HG03457 (cell line): ENCODE measurements around the gene CCDC106.
A peak's percentile ranks its signal among the peaks of the same experiment; 100 is the strongest.

Experiments
- ATAC-seq: cut with Tn5 transposase; IDR thresholded peaks from one replicate; pipeline ENCODE4 v1.9.1; 2021; ENCODE audit warnings: moderate number of reproducible peaks; ENCODE audit not compliant: unreplicated experiment

The CCDC106 gene

DNA sequence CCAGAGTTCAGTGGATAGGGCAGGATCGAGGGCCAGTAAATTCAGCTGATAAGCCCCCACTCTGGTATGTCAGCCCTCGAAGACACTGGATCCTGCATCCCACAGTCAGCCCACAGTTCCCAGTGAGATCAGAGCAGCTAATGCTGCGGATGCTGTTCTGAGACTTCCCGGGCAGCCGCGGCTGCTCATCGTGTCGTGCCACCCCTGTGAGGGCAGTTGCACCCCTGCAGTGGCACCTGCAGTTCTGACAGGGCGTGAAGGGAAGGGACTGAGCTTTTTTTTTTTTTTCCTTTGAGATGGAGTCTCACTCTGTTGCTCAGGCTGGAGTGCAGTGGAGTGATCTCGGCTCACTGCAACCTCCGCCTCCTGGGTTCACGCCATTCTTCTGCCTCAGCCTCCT, 19.5 kb downstream of the CCDC106 start:
- no peak for ATAC-seq

DNA sequence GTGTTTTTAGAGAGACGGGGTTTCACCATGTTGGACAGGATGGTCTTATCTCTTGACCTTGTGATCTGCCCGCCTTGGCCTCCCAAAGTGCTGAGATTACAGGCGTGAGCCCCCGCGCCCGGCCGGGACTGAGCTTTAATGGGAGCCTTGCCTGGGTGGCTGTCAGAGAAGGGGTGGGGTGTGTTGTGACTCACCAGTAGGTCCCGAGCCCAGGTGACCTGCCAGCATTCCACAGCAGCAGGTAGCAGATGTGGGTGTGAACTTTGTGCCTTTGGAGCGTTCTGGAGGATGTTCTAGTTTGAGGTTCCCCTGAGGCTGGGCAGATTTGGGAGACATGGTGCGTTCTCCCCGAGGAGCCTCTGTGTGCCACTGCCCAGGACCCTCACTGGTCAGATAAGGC, 19.9 kb downstream of the CCDC106 start:
- no peak for ATAC-seq

DNA sequence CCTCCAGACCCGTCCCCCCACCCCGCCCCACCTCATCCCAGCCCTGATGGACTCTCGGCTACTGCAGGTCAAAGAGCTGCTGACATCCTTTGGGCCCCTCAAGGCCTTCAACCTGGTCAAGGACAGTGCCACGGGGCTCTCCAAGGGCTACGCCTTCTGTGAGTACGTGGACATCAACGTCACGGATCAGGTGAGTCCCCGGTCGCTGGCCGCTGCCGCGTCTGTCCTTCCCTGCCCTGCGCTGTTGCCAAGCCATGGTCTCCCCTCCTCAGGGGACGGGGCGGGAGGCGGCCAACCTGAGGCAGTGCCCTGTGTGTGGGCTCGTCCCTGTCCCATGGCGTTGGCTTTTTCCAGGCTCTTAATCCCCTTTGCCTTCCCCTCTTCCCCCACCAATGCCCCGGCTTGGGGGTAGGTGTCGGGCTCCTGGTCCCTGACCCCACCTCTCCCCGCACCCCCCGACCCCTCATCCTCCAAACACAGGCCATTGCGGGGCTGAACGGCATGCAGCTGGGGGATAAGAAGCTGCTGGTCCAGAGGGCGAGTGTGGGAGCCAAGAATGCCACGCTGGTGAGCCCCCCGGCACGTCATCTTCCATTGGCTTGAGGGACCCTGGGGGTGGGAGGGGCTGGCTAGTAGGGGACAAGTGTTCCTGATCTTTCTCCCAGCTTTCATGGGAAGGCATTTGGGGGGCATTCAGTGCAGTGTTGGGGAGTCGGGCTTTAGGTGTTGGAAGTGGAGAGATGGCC, 20.8 kb downstream of the CCDC106 start:
- ATAC-seq: no peak

DNA sequence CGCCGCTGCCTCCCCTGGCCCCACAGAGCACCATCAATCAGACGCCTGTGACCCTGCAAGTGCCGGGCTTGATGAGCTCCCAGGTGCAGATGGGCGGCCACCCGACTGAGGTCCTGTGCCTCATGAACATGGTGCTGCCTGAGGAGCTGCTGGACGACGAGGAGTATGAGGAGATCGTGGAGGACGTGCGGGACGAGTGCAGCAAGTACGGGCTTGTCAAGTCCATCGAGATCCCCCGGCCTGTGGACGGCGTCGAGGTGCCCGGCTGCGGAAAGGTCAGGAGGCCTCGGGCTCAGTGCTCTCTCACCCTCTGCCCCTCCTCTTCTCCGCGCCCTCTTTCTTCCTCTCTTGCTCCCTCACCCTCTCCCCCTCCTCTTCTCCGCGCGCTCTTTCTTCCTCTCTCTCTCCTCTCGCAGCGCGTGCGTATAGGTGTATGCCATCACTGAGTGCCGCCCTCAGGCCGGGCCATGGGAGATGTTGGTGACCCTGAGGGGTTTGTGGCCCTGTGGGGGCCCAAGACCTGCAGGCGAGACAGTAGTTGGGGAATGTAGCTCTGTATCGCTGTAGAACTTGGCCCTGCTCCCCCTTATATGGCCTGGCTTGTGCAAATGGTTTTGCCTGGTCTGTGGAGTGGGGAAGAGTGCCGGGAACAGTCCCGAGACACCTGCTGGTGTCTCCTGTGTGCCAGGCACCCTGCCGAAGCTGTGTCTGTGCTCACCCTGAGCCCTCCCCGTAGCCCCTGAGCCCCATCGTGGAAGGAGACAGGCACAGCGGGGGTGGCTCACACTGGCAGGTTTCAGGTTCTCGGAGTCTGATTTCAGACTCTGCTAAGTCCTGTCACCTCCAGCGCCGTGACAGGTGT, 21.6 kb downstream of the CCDC106 start:
- ATAC-seq: no peak

DNA sequence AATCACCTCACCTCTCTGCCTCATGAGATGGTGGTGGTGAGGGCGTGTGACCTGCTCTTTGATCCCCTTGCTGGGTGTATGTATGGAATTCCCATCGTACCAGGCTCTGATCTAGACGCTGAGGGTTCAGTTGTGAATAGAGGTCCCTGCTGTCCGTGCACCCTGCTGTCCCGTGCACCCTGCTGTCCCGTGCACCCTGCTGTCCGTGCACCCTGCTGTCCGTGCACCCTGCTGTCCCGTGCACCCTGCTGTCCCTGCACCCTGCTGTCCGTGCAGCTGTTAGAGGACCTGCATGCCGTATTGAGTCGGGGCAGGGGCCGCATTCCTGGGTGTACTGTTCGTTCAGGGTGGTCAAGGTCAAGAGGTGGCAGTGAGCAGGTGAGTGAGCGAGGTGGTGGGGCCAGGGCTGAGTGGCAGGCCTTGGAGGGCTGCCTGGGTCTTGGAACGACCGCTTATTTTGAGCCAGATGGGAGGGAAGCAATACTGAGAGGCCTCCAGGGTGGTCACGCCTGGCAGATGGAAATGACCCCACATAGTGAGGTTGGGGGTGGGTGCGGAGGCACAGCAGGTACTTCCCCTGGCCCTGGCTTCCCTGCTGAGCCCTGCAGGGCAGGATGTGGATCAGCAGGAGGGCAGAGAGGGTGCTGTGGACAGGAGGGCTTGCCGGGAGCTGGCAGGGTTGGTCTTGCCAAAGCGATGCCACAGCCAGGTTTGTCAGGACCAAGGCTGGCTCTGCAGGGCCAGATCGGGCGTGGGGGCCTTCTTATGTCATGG, 22.5 kb downstream of the CCDC106 start:
- no peak for ATAC-seq

DNA sequence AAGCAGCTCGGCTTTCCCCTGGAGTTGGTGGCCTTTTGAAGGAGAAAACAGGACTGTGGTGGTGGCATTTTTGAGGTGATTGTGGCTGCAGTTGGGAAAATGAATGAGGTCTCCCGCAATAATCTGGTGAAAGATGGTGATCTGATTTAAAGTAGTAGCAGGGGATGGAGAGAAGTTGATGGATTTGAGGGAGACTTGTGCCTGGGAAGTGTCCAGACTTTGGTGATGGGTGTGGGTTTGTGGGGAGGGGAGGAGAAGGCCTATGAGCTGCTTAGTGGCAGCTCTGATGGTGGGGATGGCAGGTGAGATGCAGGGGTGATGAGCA, 23.0 kb downstream of the CCDC106 start:
- ATAC-seq: no peak

DNA sequence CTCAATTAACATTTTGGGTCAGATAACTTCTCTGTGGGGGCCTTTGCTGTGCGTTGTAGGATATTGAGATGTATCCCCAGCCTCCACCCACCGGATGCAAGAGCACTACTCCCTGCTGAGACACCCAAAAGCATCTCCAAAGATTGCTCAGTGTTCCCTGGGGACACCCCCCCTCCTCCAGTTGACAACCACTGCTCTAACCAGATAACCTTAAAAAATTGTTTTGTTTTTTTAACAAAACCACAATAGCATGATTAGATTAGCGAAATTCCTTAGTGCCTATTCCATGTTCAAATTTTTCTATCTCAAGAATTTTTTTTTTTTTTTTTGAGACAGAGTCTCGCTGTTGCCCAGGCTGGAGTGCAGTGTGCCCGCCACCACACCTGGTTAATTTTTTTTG, 24.4 kb downstream of the CCDC106 start:
- ATAC-seq: no peak

DNA sequence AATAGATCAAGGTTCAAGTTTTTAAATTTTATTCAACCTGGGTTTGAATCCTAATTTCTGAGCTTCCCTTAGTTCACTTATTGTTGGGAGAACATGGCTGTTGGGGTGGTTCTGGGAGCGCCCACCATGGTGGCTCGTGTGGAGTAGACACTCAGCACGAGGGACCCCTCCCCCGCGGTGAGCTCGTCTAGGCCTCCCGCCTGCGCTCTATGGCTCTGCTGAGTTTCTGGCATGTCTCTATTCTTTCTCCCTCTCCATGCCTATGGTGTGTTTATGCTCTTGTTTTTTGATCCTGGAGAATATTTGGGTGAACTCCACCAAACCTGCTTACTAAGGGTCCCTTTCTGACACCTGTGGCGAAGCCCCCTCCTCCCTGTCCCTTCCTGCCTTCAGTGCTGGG, 25.5 kb downstream of the CCDC106 start:
- ATAC-seq: no peak

DNA sequence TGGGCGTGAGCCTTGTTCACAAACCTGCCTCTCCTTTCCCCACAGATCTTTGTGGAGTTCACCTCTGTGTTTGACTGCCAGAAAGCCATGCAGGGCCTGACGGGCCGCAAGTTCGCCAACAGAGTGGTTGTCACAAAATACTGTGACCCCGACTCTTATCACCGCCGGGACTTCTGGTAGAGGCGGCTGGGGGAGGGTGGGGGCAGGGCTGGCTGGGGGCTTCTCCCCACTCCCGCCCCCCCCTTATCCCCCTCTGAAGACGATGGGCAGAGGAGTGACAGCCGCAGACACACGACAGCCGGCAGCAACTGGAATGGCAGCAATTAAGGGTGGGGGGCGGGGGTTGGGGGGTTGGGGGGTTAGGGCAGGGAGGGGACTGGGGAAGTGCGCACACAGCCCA, 25.9 kb downstream of the CCDC106 start:
- ATAC-seq: no peak

DNA sequence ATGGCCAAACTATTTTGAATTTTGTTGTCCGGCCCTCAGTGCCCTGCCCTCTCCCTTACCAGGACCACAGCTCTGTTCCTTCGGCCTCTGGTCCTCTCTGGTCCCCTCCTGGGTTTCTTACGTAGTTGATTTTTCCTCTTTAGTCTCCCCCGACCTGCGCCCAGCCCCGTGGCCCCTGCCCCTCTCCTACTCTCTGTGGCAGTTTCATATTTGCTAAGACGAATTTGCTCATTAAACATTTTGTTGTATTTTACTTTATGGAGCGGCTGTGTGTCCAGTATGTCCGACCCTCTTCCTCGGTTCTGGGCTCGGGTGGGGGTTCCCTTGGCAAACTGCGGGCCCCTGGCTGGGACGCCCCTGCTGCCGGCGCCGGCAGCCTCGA, 26.4 kb downstream of the CCDC106 start:
- no peak for ATAC-seq

DNA sequence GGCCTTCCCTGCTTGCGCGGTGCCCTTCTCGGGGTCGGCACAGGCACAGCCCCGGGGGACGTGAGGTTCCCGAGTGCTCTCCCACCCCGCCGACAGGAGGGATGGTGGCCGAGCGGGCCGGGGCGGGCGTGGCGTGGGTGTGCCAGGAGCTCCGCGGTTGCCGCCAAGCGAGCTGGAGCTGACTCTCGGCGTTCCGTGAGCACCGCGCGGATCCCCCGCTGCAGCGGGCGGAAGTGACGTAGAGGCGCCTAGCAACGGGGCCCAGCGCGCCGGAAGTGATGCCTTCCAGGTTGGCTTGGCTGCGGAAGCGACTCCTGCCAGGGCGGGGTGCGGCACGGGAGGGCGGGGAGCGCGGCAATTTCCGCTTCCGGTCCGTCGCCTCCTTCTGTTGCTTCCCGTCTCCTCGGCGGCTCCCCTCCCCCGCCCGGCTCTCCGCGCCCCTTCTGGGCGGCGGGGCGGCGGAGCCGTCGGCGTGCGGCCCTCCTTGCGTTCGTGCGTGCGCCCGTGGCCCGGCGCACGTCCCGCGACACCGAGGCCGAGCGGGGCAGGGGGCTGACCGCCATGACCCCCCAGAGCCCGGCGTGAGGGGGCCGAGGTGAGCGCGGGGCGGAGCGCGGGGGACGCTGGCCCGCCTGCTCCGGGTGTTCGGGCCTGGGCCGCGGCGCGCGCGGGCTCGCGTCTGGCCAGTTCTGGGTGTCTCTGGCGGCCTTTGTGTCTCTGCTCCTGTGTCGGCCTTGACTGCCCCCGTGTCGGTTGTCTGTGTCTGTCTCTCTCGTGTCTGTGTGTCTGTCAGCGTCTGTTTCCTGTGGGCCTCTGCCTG, 27.0 kb downstream of the CCDC106 start, which contains the start of gene EPN1:
EPN1 (plus strand) TSS at position 386 of the 820 bp plus-strand sequence. CDS start 3,402 bp downstream, outside the sequence.
- ATAC-seq: peak; percentile 40

DNA sequence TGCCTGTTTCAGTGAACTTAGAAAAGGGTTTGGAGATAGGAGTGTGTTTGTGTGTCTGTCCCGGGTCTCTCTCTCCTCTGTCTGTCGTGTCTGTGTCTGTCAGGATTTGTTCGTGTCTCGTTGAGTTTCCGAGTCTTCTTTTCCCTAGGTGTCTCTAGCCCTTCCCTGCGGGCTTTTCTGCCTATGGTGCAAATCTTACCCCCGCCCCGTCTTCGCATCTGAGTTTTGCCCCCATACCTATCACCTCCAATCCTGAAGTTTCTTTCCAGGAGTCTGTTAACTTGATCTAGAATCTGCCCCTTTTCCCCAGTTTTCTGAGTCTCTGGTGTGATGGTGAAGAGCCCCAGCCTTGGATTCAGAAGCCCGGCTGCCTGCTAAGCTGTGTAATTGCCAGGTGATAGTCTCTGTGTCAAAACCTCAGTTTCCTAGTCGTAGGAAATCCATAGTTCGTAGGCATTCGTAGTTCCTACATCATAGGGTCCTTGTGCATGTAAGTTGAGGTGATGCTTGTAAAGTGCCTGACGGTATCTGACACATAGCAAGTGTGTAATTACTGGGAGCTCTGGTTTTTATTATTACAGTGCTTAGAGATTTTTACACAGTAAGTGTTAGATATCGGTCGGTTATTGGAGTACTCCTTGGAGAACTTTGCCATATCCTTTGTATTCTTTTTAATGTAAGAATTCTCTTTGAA, 27.8 kb downstream of the CCDC106 start:
- ATAC-seq: no peak

DNA sequence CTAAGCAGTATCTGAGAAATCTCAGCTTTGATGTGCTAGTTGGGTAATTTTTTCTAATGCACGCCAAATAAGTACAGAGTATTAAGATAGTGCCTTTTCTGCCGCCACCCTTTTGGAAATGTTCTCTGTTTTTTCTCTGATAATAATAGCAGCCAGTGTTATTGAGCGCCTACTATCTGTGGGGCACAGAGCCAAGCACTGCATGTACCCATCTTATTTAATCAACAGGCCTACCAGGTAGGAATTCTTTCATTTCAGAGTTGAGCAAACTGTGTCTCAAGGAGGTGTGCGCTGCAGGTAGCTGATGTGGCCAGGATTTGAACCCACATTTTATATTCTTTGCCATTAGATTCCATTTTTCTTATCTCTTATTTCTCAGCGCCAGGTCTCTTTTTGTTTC, 28.4 kb downstream of the CCDC106 start:
- no peak for ATAC-seq

DNA sequence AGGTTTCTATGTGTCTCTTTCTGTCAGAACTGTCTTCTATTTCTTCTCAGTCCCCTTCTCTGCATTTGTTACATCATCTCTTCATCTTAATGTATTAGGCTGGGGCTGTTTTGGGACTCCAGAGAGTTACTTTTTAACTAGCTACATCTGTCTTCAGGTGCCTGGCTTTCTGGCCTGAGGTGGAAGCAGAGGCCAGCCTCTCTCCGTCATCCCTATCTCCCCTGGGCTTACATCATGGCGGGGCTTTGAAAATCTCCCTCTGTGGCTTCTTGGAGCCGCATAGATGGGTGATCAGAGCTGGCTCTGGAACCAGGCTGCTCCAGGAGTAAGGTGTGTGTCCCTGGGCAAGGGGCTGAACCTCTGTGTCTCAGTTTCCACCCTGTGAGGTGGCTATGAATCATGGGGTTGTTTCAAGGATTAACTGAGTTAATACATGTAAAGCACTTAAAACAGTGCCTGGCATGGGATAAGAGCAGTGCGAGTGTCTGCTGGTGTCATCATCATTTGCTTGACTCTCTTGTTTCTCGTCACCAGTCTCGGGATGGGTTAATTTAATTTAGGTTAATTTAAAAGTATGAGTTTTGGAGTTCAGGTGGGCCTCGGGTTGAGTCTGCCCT, 29.0 kb downstream of the CCDC106 start:
- ATAC-seq: no peak

DNA sequence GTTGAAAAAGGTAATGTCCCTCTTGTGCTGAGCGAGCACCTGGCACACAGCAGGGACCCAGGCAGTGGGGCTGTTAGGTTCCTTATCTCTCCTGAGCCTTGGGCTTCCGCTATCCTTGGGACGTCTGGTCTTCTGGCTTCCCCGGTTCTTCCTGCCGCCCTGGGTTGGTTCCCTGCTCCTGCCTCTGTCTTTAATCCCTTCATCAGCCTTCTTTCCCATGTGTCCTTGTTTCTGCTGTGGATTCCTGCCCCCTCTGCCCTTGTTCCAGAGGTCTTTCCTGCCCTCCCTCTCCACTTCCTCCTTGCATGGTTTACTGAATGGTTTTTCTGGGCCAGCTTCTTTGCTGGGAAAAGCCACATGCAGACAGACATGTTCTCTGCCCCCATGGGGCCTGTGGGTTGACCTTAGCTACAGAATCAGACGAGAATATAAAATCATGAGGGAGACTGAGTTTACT, 29.6 kb downstream of the CCDC106 start:
- no peak for ATAC-seq

DNA sequence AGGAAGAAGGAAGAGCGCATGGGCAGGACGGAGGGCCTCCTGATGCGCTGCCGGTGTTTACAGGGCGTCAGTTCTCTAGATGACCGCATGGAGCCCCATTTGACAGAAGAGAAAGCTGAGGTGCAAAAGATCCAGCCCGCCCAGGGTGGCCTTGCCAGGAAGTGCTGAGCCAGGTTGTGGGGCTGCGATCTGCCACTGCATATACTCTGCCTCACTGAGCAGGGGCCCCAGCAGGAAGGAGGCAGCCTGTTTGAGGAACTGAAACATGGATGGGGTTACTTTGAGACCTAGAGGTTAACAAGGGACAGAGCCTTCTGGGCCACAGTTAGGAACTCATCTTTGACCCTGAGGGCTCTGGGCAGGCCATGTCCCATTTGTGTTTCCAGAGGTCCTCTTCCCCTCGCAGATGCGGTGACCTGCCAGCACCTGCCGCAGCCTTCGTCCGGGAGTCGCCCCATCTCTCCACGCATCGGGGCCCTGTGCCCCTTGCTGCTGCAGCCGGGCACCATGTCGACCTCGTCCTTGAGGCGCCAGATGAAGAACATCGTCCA, 30.2 kb downstream of the CCDC106 start:
- peak; percentile 55 for ATAC-seq

DNA sequence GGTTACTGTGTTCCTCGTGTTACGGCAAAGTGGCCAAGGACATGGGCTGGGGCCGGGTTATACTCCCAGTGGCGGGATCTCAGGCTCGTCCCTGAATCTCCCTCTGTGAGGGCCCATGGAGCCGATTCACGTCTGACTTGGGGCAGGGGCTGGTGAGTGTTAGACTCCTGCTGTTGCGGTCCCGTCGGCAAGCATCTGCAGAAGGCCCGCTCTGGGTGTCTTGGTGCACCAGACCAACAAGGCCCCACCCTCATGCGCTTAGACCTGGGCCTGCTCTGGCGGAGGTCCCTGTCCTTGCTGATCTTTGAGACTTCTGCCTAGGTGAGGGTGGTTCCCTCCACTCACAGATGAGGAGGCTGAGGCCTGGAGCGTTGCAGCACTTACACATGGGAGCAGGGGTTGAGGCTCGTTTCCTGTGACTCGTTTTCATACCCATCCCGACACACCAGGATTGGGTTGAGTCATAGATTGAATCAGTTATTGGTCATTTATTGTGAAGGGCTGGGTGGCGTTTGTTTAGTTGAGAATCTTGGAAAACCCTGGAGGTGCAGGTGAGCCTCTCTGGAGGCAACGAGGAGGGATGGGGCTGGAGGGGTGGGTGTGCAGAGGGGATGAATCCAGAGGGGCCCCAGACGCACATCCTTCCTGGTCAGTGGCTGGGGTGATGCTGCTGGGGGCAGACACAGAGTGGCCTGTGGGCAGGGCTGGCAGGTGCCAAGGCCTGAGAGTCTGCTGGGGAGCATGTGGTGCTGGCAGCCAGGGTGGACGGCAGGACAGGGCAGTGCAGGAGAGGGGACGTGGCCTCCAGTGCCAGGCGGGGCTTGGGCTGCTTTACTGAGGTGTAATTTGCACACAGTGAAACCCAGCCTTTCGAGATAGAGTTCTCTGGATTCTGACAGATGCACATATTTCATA, 31.6 kb downstream of the CCDC106 start:
- ATAC-seq: no peak
